Right atrium auricular region (tissue), 2 donors: ENCODE results near the gene NGEF. TPM values are rescaled to one million over a fixed set of nuclear protein-coding genes. Genes with fewer than 3 reads are reported as not detected.

ENCODE experiments used
- DNase-seq: peaks from one replicate; pipeline ENCODE4 v3.0.0-alpha.2; 2019; ENCODE audit warnings: low spot score
- H3K27ac ChIP-seq, 2 donors: fragments of 200-600 bp; sonication (generic); 1 replicate in 1 of 2; 2 replicates in 1 of 2; pipeline ENCODE4 v1.5.1; 2016 to 2019
- H3K27me3 ChIP-seq, 2 donors: fragments of 200-600 bp; sonication (generic); one replicate each; pipeline versions ENCODE4 v1.5.1 to v1.6.0; 2017 to 2019
- H3K36me3 ChIP-seq: fragments of 200-600 bp; sonication (generic); one replicate; pipeline ENCODE4 v1.5.1; 2016
- H3K4me1 ChIP-seq, 2 donors: fragments of 200-600 bp; sonication (generic); one replicate each; pipeline versions ENCODE4 v1.5.1 to v1.6.0; 2017 to 2019
- H3K4me3 ChIP-seq, 2 donors: fragments of 200-600 bp; sonication (generic); 1 replicate in 1 of 2; 2 replicates in 1 of 2; pipeline ENCODE4 v1.5.1; 2017 to 2019; ENCODE audit warnings: mild to moderate bottlenecking in 1 of 2, moderate library complexity in 1 of 2
- H3K9me3 ChIP-seq, 2 donors: fragments of 200-600 bp; sonication (generic); one replicate each; pipeline ENCODE4 v1.5.1; 2019
- CTCF ChIP-seq, 2 donors: fragments of 200-600 bp; sonication (generic); IDR thresholded peaks; one replicate each; pipeline ENCODE4 v1.5.1; 2019; ENCODE audit warnings: antibody characterized with exemption in 2 of 2
- total RNA-seq, 2 donors: library from RNA; depleted of rRNA; stranded (reverse); fragments of >200 nt; gene quantifications; one replicate each; pipeline ENCODE4 v1.1.0, GENCODE V29; 2016

NGEF gene
- total RNA-seq, 2 donors from 2014 or later = 1.4 to 4.8 TPM

DNA sequence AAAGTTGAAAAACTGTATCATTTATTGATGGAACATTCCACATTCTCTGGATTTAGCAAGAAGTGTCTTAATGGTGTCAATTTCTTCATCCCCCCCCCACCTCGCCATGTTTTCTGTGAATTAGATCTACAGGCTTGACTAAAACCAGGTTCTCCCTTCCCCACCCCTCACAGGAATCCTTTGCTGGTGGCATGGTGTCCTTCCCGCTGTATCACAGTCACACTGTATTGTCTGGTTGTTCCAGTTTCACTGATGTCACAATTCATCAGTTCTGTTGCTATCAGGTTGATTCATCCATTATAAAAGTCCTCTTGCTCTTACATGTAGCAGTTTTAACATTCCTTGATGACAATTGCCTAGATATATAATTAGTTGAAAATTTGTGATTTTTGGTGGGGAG is 149.1 kb downstream of the NGEF start:
- Histone ChIP-seq H3K9me3 (no peaks in the 10 kb centered on the region), H3K4me1 (no peaks in the 10 kb centered on the region), H3K27ac (no peak overlapping the region), H3K27me3 (no peaks in the 10 kb centered on the region), H3K4me3 (no peak overlapping the region), H3K36me3 (peaks cover 3% of the 10 kb centered on the region)
- DNase-seq = no peak
- TF ChIP-seq CTCF (IDR thresholded peaks at IDR 0.05) = no peak

DNA sequence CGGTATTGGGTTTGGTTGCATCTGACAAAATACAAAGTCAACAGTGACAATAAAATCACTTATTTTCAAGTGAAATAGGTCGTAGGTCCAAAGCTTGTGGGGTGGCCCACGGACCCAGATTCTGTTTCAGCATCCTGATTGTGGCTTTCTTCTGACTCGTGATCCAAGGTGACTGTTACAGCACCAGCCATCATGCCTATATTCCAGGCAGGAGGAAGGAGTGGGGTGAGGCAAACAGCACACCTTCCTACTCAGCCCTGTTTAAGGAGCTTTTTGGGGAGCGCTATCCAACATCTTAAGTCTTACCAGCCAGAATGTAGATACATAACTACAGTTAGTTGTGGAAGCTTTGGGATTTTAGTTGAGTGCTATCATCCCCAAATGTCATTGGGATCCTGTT is 151.7 kb downstream of the NGEF start:
- peaks cover 30% of the 10 kb centered on the region for H3K36me3 ChIP-seq
- H3K27me3 ChIP-seq = no peaks in the 10 kb centered on the region
- DNase-seq = peak; percentile 38
- H3K4me1 ChIP-seq = no peaks in the 10 kb centered on the region
- no peak overlapping the region for H3K4me3 ChIP-seq
- no peak overlapping the region for H3K27ac ChIP-seq
- H3K9me3 ChIP-seq = no peaks in the 10 kb centered on the region
- no peak for TF ChIP-seq CTCF (IDR thresholded peaks at IDR 0.05)

DNA sequence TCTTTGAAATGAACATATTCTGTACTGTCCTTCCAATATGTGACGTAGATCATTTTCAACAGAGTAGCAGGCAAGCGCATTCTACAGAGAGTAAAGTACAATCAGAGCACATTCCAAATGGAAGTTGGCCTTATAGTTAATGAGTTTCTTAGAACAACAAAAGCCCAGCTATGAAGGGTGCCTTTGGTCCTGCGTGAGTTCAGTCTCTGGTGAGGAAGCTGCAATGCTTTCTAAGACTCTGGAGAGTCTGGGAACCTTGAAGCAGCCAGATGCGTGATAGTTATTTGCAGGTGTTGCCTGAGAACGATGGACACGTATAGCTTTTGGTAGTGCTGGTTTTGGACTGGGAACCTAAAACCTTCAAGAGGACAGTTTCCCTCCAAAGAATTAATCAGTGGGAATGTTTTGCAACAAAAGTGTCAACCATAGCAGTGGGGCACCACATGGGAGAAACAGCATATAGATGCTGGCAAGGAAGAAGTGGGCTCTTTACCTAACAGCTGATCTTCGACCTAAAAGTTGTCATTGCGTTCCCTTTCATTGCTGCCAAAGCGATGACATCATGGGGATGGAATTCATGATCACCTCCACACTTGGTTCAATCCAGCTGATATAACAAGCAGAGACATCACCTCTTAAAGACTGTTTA is 152.3 kb downstream of the NGEF start:
- no peak for TF ChIP-seq CTCF (IDR thresholded peaks at IDR 0.05)
- DNase-seq = no peak
- H3K36me3 ChIP-seq = peaks cover 31% of the 10 kb centered on the region

GRCh38 chr2:232859385-232859916 is 153.6 kb downstream of the NGEF start:
- Histone ChIP-seq H3K9me3 (no peaks in the 10 kb centered on the region), H3K4me1 (no peaks in the 10 kb centered on the region), H3K27ac (no peak overlapping the region), H3K27me3 (no peaks in the 10 kb centered on the region), H3K36me3 (peaks cover 31% of the 10 kb centered on the region), H3K4me3 (no peak overlapping the region)
- TF ChIP-seq CTCF (IDR thresholded peaks at IDR 0.05) = no peak
- DNase-seq = no peak

More for the DNA sequence above, 152.3 kb downstream of the NGEF start:
- H3K27ac ChIP-seq = no peak overlapping the region
- H3K4me1 ChIP-seq = no peaks in the 10 kb centered on the region
- no peaks in the 10 kb centered on the region for H3K9me3 ChIP-seq
- H3K27me3 ChIP-seq = no peaks in the 10 kb centered on the region
- no peak overlapping the region for H3K4me3 ChIP-seq

DNA sequence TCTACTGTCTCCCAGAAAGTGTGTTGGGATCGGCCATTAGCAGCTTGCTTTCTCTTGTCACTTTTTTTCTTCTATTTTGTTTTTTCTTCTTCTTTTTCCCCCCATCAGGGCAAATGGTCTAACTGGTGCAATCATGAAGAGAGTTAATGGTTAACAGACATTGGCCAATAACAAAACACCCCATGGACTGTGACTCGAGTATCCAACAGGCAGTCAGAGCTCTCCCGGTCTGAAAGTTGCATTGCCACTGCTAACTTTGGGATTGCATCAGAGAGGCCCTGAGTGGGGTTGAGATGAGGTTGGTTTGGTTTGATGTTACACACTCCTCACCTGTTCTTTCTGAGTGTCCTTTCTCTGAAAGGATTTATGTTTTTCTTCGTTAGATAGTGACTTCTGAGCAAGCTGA is 155.9 kb downstream of the NGEF start:
- no peak for TF ChIP-seq CTCF (IDR thresholded peaks at IDR 0.05)
- no peak for DNase-seq
- Histone ChIP-seq H3K9me3 (no peaks in the 10 kb centered on the region), H3K27ac (no peak overlapping the region), H3K4me3 (no peak overlapping the region), H3K27me3 (no peaks in the 10 kb centered on the region), H3K4me1 (peaks cover 0 to 8% of the 10 kb centered on the region in 2 donors), H3K36me3 (peaks cover 34% of the 10 kb centered on the region)

DNA sequence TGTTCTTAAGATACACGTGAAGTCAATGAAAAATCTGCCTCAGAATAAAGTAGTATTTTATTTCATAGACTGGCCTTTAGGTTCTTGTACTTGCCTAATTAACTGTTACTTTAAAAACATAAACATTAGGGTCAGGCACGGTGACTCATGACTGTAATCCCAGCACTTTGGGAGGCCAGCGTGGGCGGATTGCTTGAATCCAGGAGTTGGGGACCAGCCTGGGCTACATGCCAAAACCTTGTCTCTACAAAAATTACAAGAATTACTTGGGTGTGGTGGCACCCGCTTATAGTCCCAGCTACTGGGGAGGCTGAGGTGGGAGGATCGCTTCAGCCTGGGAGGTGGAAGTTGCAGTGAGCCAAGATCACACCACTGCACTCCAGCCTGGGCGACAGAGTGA is 159.0 kb downstream of the NGEF start:
- Histone ChIP-seq H3K27ac (no peak overlapping the region), H3K4me1 (peaks cover 0 to 8% of the 10 kb centered on the region in 2 donors), H3K27me3 (no peaks in the 10 kb centered on the region), H3K9me3 (no peaks in the 10 kb centered on the region), H3K36me3 (peaks cover 63% of the 10 kb centered on the region), H3K4me3 (no peak overlapping the region)
- no peak for DNase-seq
- no peak for TF ChIP-seq CTCF (IDR thresholded peaks at IDR 0.05)
